Brain microvascular endothelial cell (primary cell): ENCODE measurements around the gene TCP11L1.

Source experiments
- DNase-seq: peaks from one replicate; pipeline ENCODE4 v3.0.0-alpha.2; 2020
- H3K27ac ChIP-seq: fragments of 250-450 bp; sonication (Bioruptor Pico); 2 replicates; pipeline ENCODE4 v1.5.1; 2020; ENCODE audit warnings: mild to moderate bottlenecking, moderate library complexity
- H3K27me3 ChIP-seq: fragments of 250-450 bp; sonication (Bioruptor Pico); replicated peaks from 2 replicates; pipeline ENCODE4 v1.5.1; 2020; ENCODE audit warnings: mild to moderate bottlenecking
- H3K36me3 ChIP-seq: fragments of 250-450 bp; sonication (Bioruptor Pico); replicated peaks from 2 replicates; pipeline ENCODE4 v1.5.1; 2020; ENCODE audit warnings: mild to moderate bottlenecking
- H3K4me3 ChIP-seq: 2 replicates; pipeline ENCODE4 v1.5.1; 2011; ENCODE audit warnings: low read depth, mild to moderate bottlenecking, control low read depth, low read length, moderate library complexity
- in situ Hi-C: cut with HindIII; loops from 2 replicates; pipeline ENCODE4 v1.10.0; 2017; ENCODE audit warnings: low sequenced_read_pairs, low pct_ligation_motif_present
- TF ChIP-seq, protein P1 (sequence below): IDR thresholded peaks from 2 replicates; pipeline ENCODE4 v1.5.1; 2011; ENCODE audit warnings: low read depth, mild to moderate bottlenecking, moderate library complexity, low read length, control low read depth, inconsistent platforms; ENCODE audit errors: missing control alignments

TCP11L1 gene

DNA sequence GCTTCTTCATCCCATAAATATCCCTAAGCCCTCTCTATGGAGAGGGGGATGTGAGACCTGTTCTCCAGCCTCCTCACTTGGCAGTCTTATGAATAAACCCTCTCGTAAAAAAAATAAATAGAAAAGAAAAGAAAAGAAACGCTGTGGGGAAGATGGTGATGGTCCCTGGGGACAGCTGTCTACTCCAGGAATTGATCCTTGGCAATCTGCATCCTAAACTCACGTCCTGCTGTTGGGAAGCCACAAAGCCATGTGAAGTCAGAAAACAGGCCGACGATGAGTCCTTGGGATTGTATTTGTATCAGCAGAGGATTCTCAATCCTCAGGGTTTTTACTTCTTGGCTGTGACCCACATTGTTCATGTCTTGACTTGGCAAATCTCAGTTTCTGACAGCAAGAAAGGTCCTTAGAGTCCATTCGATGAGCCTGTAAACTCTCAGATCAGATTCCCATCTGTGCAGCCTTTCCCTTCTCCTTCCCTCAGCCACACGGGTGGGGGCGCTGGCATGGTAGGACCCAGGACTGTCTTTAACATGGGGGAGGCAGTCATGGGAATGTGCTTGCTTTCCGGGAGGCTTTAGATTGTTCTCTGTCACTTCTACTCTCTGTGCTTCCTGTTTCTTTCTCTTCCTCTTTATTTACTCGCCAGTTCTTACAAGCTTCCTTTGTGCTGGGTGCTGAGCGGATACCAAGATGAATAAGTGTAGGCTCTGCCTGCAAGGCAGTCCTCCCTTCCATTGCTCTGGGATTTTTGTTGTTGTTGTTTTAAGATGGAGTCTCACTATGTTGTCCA is 24.9 kb downstream of the TCP11L1 start:
- no peak overlapping the region for H3K4me3 ChIP-seq
- no peak for DNase-seq
- in situ Hi-C loops, result no loop called here
- TF ChIP-seq, protein P1, sequence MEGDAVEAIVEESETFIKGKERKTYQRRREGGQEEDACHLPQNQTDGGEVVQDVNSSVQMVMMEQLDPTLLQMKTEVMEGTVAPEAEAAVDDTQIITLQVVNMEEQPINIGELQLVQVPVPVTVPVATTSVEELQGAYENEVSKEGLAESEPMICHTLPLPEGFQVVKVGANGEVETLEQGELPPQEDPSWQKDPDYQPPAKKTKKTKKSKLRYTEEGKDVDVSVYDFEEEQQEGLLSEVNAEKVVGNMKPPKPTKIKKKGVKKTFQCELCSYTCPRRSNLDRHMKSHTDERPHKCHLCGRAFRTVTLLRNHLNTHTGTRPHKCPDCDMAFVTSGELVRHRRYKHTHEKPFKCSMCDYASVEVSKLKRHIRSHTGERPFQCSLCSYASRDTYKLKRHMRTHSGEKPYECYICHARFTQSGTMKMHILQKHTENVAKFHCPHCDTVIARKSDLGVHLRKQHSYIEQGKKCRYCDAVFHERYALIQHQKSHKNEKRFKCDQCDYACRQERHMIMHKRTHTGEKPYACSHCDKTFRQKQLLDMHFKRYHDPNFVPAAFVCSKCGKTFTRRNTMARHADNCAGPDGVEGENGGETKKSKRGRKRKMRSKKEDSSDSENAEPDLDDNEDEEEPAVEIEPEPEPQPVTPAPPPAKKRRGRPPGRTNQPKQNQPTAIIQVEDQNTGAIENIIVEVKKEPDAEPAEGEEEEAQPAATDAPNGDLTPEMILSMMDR, result no peak
- peaks cover 37% of the 10 kb centered on the region for H3K36me3 ChIP-seq
- H3K27ac ChIP-seq, result no peak overlapping the region
- H3K27me3 ChIP-seq, result no peaks in the 10 kb centered on the region

- DNase-seq, result no peak
- in situ Hi-C loops, result no loop called here
- H3K27ac ChIP-seq, result no peak overlapping the region
- no peak overlapping the region for H3K4me3 ChIP-seq
- H3K36me3 ChIP-seq, result peaks cover 42% of the 10 kb centered on the region
- TF ChIP-seq, protein P1, result no peak
- H3K27me3 ChIP-seq, result no peaks in the 10 kb centered on the region
Observed at GRCh38 chr11:33064866-33065265, 25.5 kb downstream of the TCP11L1 start.

DNA sequence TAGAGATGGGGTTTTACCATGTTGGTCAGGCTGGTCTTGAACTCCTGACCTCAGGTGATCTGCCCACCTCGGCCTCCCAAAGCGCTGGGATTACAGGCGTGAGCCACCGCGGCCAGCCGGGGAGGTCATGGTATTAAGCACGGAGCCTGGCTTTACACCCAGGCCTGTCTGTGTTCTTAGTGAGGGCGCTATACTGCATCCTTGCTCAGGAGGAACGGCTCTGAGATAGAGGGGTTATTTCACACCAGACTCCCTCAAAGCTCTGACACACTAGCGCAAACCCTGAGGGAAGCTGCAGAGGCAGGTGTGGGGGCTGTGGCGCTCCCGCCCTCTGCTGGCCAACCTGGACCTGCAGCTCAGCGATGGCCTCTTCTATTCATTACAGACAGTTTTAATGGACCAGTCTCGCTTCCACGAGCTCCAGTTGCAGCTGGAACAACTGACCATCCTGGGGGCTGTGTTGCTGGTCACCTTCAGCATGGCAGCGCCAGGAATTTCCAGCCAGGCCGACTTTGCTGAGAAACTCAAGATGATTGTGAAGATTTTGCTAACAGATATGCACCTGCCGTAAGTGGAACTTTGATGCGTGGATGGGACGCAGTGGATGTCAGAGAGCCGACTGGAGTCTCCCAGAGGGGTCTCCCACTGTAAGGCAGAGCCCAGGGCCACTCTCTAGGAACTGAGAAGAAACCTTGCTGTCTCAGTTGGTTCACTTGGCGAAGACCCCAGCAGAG is 26.2 kb downstream of the TCP11L1 start:
- in situ Hi-C loops, result no loop called here
- Histone ChIP-seq H3K4me3 (no peak overlapping the region), H3K36me3 (peaks cover 44% of the 10 kb centered on the region), H3K27me3 (no peaks in the 10 kb centered on the region), H3K27ac (no peak overlapping the region)
- TF ChIP-seq, protein P1, result peak; percentile 96
- peak; percentile 64 for DNase-seq

DNA sequence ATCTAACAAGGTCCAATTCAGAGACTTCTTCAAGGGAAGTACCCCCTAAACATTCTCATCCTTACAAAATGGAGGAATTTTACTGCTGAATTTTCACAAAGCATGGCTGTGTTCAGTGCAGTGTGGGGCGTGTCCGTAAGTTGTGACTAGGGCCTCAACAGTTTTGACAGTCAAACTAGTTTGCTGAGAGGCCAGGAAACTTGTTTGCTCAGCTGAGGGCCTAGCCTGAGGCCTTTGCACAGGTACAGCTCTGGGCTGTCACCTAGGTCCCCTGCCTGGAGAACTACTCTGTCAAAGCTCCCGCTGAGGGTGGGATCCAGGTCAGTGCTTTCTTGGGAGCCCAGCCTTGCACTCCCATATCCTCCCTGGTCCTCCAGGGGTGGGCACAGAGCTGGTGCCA is 27.9 kb downstream of the TCP11L1 start:
- Histone ChIP-seq H3K36me3 (peaks cover 45% of the 10 kb centered on the region), H3K27ac (no peak overlapping the region), H3K4me3 (no peak overlapping the region), H3K27me3 (no peaks in the 10 kb centered on the region)
- in situ Hi-C loops, result no loop called here
- no peak for DNase-seq
- TF ChIP-seq, protein P1, result no peak

DNA sequence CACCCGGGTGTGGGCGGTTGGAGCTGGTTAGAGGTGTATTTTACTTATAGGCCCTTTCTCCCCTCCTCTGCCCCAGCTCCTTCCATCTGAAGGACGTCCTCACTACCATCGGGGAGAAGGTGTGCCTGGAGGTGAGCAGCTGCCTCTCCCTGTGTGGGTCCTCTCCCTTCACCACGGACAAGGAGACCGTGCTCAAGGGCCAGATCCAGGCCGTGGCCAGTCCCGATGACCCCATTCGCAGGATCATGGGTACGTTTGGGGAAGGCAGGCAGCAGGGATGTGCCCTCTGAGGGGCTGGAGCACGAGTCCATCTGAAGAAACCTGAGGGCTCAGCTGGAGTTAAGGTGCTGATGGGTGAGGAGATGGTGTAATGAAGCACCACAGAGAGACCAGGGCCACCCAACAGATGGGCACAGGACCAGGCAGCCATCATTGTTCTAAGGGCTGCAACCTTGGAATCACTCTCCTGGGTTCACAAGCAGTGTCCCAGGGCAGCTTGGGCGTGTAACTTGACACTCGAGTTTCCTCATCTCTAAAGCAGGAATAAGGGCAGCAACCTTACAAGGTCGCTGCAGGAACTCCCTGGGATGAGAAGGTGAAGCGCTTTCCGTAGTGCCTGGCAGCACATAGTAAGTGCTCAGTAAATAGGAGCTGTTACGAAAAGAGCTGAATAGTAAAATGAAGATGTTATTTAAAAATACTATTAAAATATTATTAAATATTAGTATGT is 29.4 kb downstream of the TCP11L1 start:
- Histone ChIP-seq H3K36me3 (peaks cover 50% of the 10 kb centered on the region), H3K27ac (no peak overlapping the region)

More for the DNA sequence above, 29.4 kb downstream of the TCP11L1 start:
- in situ Hi-C loops, result no loop called here
- Histone ChIP-seq H3K27me3 (no peaks in the 10 kb centered on the region), H3K4me3 (no peak overlapping the region)
- TF ChIP-seq, protein P1, result no peak
- DNase-seq, result no peak
